HG03097 (cell line): Measurements from ENCODE around the gene MYCBP.

Experiments
- ATAC-seq: cut with Tn5 transposase; IDR thresholded peaks from one replicate; pipeline ENCODE4 v1.9.1; 2021; ENCODE audit not compliant: unreplicated experiment, low FRiP score

Gene MYCBP

GRCh38 chr1:38826886-38827285, 46.3 kb downstream of the MYCBP start:
- no peak for ATAC-seq

GRCh38 chr1:38826262-38826661, 46.9 kb downstream of the MYCBP start:
- ATAC-seq = no peak

DNA sequence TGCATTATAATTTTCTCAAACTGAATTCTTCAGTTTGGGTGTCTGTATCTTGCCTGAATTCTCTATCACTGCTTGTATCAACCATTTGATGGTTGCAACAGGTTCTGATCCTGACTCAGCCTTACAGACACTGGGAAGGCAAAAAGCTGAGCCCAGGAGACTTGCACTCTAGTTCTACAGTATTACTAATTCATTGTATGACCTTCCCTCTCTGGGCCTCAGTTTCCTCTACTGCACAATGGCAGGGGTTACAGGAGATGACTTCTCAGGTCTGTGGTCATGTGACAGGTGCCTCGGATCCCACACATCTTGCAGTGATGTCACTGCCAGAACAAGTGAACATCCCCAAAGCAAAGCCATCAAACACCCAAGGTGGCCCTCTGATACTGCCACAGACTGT, 52.3 kb downstream of the MYCBP start:
- ATAC-seq = no peak

GRCh38 chr1:38819516-38819915, 53.6 kb downstream of the MYCBP start:
- ATAC-seq = no peak

GRCh38 chr1:38819040-38819439, 54.1 kb downstream of the MYCBP start:
- no peak for ATAC-seq

DNA sequence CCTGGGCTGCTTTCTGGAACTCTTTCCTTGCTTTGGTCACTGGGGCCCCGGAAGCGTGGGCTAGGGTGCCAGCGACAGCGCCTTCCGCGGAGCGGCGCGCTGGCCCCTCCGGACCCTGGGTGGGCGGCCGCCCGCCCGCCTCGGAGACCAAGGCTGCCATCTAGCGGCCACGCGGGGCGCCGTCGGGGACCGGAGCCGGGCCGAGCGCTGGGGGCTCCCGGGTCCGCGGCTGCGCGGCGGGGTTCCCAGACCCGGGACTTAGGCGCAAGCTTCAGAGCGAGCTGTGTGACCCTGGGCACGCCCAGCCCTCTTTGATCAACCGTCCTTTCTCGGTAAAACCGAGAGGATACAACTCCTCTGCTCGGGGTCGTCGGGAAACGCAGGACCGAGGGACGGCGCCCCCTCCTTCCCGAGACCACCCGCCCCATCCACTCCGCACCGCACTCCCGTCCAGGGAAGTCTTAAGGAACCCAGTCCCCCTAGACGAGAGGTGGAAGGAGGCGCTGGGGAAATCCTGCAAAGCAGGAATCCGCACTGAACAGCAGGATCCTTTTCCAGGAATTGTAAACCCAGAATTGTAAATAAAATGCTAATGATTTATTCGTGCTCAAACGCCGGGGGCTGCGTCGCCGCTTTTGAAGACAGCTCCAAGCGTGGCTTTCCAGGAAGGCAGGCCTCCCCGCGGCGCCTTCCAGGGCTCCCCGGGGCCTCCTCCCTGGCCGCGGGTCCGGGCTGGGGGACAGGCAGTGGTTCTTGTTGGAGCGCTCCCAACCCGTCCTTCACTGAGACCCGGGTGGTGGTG, 54.8 kb downstream of the MYCBP start:
- ATAC-seq = no peak

GRCh38 chr1:38817267-38818174, 55.6 kb downstream of the MYCBP start:
- ATAC-seq = no peak

DNA sequence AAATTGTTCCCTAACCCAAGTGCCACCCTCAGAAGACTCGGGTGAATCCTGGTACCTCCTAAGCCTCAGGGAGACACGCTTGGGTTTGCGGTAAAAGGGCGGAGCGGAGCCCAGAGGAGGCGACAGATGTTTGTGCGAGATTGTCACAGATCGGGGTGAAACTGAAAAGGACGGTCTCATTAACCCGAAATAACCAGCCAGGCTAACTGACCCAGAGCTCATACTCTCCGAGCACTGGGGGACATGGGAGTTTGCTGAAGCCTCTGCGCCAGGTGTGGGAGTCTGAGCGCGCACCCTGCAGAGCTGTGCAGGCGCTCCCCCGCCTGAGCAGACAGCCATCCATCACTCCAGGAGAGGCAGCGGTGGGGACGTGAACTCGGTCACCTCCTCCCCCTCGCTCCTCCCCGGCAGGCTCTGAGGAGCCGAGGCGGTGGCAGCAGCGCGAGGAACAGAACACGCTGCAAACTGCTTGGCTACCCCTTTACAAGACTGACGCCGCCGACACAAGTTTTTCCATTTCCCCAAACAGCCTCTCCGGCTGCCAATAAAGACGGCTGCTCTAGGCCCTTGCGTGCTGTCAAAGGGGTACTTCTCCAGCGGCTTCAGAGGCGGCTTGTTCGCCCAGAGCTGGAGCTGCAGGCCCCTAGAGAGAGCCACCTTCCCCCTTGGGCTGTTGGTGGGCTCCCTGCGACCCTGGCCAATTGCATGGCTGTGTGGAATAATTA, 57.1 kb downstream of the MYCBP start:
- ATAC-seq = peak; percentile 76

DNA sequence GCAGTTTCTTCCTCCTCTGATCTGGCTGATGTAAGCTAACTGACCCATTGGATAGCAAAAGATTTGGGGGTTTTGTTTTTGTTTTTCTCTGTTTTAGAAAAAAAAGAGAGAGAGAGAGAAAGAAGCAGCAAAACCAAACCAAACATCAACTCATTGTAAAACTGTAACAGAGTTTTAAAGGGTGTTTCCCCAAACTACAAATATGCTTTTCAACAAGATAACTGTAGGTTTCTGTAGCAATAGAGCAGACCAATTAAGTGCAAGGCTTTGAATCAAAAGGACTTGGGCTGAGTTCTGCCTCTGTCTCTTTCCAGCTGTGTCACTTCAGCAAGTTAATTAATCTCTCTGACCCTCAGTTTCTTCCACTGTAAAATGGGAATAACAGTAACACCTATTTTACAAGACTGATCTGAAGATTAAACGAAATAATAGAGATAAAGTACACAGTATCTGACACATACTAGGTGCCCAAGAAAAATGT, 58.1 kb downstream of the MYCBP start:
- no peak for ATAC-seq

- ATAC-seq = no peak
Measured at GRCh38 chr1:38814444-38814983, 58.6 kb downstream of the MYCBP start.

- ATAC-seq = no peak
Measured at GRCh38 chr1:38812981-38813380, 60.2 kb downstream of the MYCBP start.
